HCT116 (cell line): ENCODE results near the gene TTLL5. TPM values are rescaled to one million over a fixed set of nuclear protein-coding genes. Genes with fewer than 3 reads are reported as not detected.

Experiments
- ATAC-seq: fragments of 200-7000 bp; cut with Tn5 transposase; 2 replicates; pipeline ENCODE4 v1.9.1; 2020; ENCODE audit warnings: mild to moderate bottlenecking, moderate library complexity
- BruUV-seq: library from RNA; stranded (reverse); fragments of 400-500 nt; replicated peaks from 2 replicates; lab custom pipeline; 2021; lab: Mats Ljungman, UMichigan
- CTCF ChIA-PET: fragments of 300-600 bp; sonication (Branson Sonifier 250); formaldehyde crosslinking; loops from one replicate; lab custom pipeline; 2021; ENCODE audit warnings: antibody characterized with exemption; lab: Charles Lee
- POLR2A ChIA-PET: fragments of 300-600, 350-600 bp; sonication (Branson Sonifier 250); formaldehyde crosslinking; loops from one replicate; lab custom pipeline; 2021; ENCODE audit warnings: antibody characterized with exemption; lab: Charles Lee
- RAD21 ChIA-PET, 2 experiments: fragments of 300-600 bp; sonication (Branson Sonifier 250); formaldehyde crosslinking; loops; one replicate each; lab custom pipeline; 2023; ENCODE audit warnings: low total read pairs in 2 of 2; ENCODE audit not compliant: uncharacterized antibody in 2 of 2, unreplicated experiment in 2 of 2, low non-redundant PET in 1 of 2; lab: Charles Lee
- DNase-seq: peaks from one replicate; pipeline ENCODE4 v3.0.0-alpha.2; 2010; ENCODE audit warnings: low read depth, low spot score
- H2AFZ ChIP-seq: fragments of 200-600 bp; shearing (Covaris generic), sonication (generic); 2 replicates; pipeline ENCODE4 v1.6.1; 2017; ENCODE audit warnings: low read depth, mixed run types, mixed read lengths, antibody characterized with exemption, low read length; ENCODE audit not compliant: poor library complexity, severe bottlenecking
- H3K27ac ChIP-seq: 2 replicates; pipeline ENCODE4 v1.5.1; 2012; ENCODE audit warnings: low read depth, low read length
- H3K27me3 ChIP-seq: fragments of 200-600 bp; sonication (generic); 2 replicates; pipeline ENCODE4 v1.6.1; 2016; ENCODE audit warnings: mixed run types, low read length, mixed read lengths; ENCODE audit not compliant: insufficient read depth
- H3K36me3 ChIP-seq, 2 experiments: fragments of 200-500 bp in 1 of 2; fragments of 200-600 bp in 1 of 2; sonication (Bioruptor generic) in 1 of 2; sonication (generic) in 1 of 2; 2 replicates each; pipeline versions ENCODE4 v1.5.1 to v1.6.1; 2014 to 2016; ENCODE audit warnings: low read length in 2 of 2, inconsistent platforms in 1 of 2, mixed read lengths in 1 of 2, mixed run types in 1 of 2; ENCODE audit not compliant: insufficient read depth in 2 of 2, control insufficient read depth in 1 of 2
- H3K4me1 ChIP-seq, 2 experiments: fragments of 200-600 bp in 1 of 2; sonication (generic) in 1 of 2; 2 replicates each; pipeline versions ENCODE4 v1.5.1 to v1.6.1; 2012 to 2017; ENCODE audit warnings: low read length in 2 of 2, inconsistent platforms in 1 of 2, mild to moderate bottlenecking in 1 of 2, mixed read lengths in 1 of 2, mixed run types in 1 of 2, moderate library complexity in 1 of 2; ENCODE audit not compliant: insufficient read depth in 2 of 2, control insufficient read depth in 1 of 2
- H3K4me2 ChIP-seq: fragments of 200-600 bp; sonication (generic); 2 replicates; pipeline ENCODE4 v1.6.1; 2017; ENCODE audit warnings: mixed run types, low read length, mixed read lengths
- H3K4me3 ChIP-seq, 2 experiments: fragments of 200-600 bp in 1 of 2; sonication (generic) in 1 of 2; replicated peaks in 1 of 2; 2 replicates each; pipeline ENCODE4 v1.5.1; 2011 to 2016; ENCODE audit warnings: low read length in 2 of 2, control low read depth in 1 of 2, low read depth in 1 of 2, mild to moderate bottlenecking in 1 of 2, mixed read lengths in 1 of 2, mixed run types in 1 of 2
- H3K79me2 ChIP-seq: fragments of 200-600 bp; sonication (generic); 2 replicates; pipeline ENCODE4 v1.6.1; 2017; ENCODE audit warnings: mild to moderate bottlenecking, mixed run types, low read length, moderate library complexity, mixed read lengths; ENCODE audit not compliant: insufficient read depth
- H3K9ac ChIP-seq: fragments of 200-600 bp; sonication (generic); 2 replicates; pipeline ENCODE4 v1.6.1; 2016; ENCODE audit warnings: low read length, mixed read lengths
- H3K9me2 ChIP-seq: fragments of 200-600 bp; sonication (generic), shearing (Covaris generic); 2 replicates; pipeline ENCODE4 v1.6.1; 2017; ENCODE audit warnings: mixed run types, mild to moderate bottlenecking, moderate library complexity; ENCODE audit not compliant: insufficient read depth
- H3K9me3 ChIP-seq, 2 experiments: fragments of 200-500 bp in 1 of 2; fragments of 200-600 bp in 1 of 2; sonication (Bioruptor generic) in 1 of 2; sonication (generic) in 1 of 2; 2 replicates each; pipeline ENCODE4 v1.6.1; 2014 to 2017; ENCODE audit warnings: low read length in 2 of 2, mixed read lengths in 2 of 2, inconsistent platforms in 1 of 2, low read depth in 1 of 2, mild to moderate bottlenecking in 1 of 2, mixed run types in 1 of 2, moderate library complexity in 1 of 2; ENCODE audit not compliant: control insufficient read depth in 1 of 2, insufficient read depth in 1 of 2
- H4K20me1 ChIP-seq: fragments of 200-600 bp; sonication (generic), shearing (Covaris generic); 2 replicates; pipeline ENCODE4 v1.6.1; 2017; ENCODE audit warnings: mixed run types, mild to moderate bottlenecking, moderate library complexity; ENCODE audit not compliant: insufficient read depth
- EGR1 ChIP-seq: IDR thresholded peaks from 2 replicates; pipeline ENCODE4 v1.6.1; 2012; ENCODE audit warnings: low read depth
- EZH2 ChIP-seq: fragments of 200-600 bp; sonication (generic); IDR thresholded peaks from 2 replicates; pipeline ENCODE4 v1.6.1; 2017; ENCODE audit warnings: antibody characterized with exemption, mixed run types
- FOSL1 ChIP-seq: IDR thresholded peaks from 2 replicates; pipeline ENCODE4 v1.6.1; 2012; ENCODE audit warnings: low read depth
- MAX ChIP-seq: IDR thresholded peaks from 2 replicates; pipeline ENCODE4 v1.6.1; 2012
- POLR2A ChIP-seq: IDR thresholded peaks from 2 replicates; pipeline ENCODE4 v1.7.0; 2011; ENCODE audit warnings: borderline replicate concordance; ENCODE audit not compliant: insufficient read depth, insufficient read length; ENCODE audit errors: extremely low read depth
- SP1 ChIP-seq: IDR thresholded peaks from 2 replicates; pipeline ENCODE4 v1.6.1; 2012; ENCODE audit warnings: low read depth
- YY1 ChIP-seq: IDR thresholded peaks from 2 replicates; pipeline ENCODE4 v1.6.1; 2011; ENCODE audit warnings: low read length, low read depth, moderate library complexity, mild to moderate bottlenecking; ENCODE audit not compliant: insufficient replicate concordance; ENCODE audit errors: extremely low read depth
- ZBTB33 ChIP-seq: IDR thresholded peaks from 2 replicates; pipeline ENCODE4 v1.6.1; 2011; ENCODE audit warnings: mild to moderate bottlenecking, low read length, moderate library complexity; ENCODE audit not compliant: insufficient replicate concordance; ENCODE audit errors: extremely low read depth
- ZNF274 ChIP-seq: fragments of 200-500 bp; sonication (Bioruptor generic); IDR thresholded peaks from 2 replicates; pipeline ENCODE4 v1.6.1; 2014; ENCODE audit warnings: mild to moderate bottlenecking, low read depth, low read length, inconsistent platforms
- intact Hi-C: fragments of 100-400 bp; cut with micrococcal nuclease; formaldehyde crosslinking; loops from 2 replicates; pipeline ENCODE4 v1.10.0; 2022
- total RNA-seq: library from RNA; stranded (reverse); gene quantifications from one replicate; pipeline ENCODE4 v1.2.1, GENCODE V29; 2021; ENCODE audit not compliant: unreplicated experiment
- TF ChIP-seq, protein P1 (sequence below): IDR thresholded peaks from 2 replicates; pipeline ENCODE4 v1.6.1; 2012
- TF ChIP-seq, protein P2 (sequence below): IDR thresholded peaks from 2 replicates; pipeline ENCODE4 v1.6.1; 2012; ENCODE audit warnings: low read depth

The TTLL5 gene
- total RNA-seq, 1 experiment from 2014 or later, result 26.2 TPM

DNA sequence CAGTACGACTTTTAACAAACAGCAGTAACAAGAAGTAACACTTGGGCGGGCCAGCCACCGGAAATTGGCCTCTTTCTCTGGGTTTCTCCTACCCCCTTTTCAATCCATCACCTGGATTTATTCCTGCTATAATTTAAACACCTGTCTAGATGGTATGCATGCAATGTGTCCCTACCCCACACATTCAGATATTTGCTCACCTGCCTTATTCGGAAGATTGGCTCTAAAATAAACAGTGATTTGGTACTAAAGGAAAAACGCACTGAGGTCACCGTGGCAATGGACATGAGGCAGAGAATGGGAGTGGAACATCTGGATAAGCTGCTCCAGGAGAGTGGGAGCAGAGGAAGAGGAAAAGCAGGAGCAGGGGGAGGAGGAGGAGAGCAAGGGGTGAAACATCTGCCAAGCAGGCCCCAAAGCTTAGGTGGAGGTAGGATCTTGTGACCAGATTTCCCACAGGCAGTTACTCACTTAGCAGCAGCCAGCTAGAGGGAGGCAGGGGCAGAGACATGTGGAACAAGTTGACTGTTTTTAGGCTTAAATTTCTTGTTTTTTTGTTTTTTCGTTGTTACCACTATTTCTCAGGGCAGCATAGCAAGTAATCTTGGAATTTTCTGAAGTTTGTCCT lies 150.9 kb downstream of the TTLL5 start:
- Histone ChIP-seq H3K9me3 (no peaks in the 10 kb centered on the region), H3K9ac (no peak overlapping the region), H3K4me2 (no peak overlapping the region), H3K36me3 (no peaks in the 10 kb centered on the region), H3K27ac (no peak overlapping the region), H3K4me3 (no peak overlapping the region), H3K27me3 (no peaks in the 10 kb centered on the region), H2AFZ (no peak overlapping the region), H4K20me1 (no peaks in the 10 kb centered on the region), H3K9me2 (no peaks in the 10 kb centered on the region), H3K4me1 (no peaks in the 10 kb centered on the region), H3K79me2 (no peaks in the 10 kb centered on the region)
- BruUV-seq, result no TSS peak
- intact Hi-C loops, result no loop called here
- no peak for DNase-seq
- ATAC-seq, result no peak
- ChIA-PET CTCF (interaction anchor here (1.3 kb wide), 1 partner anchor 13 kb away, joined by 3 read pairs; no protein-coding TSS in a partner anchor), POLR2A (interaction anchor here (0.8 kb wide), 1 partner anchor 890 kb away, joined by 3 read pairs; no protein-coding TSS in a partner anchor), RAD21 (no interaction called here)
- TF ChIP-seq, protein P1, sequence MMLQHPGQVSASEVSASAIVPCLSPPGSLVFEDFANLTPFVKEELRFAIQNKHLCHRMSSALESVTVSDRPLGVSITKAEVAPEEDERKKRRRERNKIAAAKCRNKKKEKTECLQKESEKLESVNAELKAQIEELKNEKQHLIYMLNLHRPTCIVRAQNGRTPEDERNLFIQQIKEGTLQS, result no peak
- TF ChIP-seq, protein P2, sequence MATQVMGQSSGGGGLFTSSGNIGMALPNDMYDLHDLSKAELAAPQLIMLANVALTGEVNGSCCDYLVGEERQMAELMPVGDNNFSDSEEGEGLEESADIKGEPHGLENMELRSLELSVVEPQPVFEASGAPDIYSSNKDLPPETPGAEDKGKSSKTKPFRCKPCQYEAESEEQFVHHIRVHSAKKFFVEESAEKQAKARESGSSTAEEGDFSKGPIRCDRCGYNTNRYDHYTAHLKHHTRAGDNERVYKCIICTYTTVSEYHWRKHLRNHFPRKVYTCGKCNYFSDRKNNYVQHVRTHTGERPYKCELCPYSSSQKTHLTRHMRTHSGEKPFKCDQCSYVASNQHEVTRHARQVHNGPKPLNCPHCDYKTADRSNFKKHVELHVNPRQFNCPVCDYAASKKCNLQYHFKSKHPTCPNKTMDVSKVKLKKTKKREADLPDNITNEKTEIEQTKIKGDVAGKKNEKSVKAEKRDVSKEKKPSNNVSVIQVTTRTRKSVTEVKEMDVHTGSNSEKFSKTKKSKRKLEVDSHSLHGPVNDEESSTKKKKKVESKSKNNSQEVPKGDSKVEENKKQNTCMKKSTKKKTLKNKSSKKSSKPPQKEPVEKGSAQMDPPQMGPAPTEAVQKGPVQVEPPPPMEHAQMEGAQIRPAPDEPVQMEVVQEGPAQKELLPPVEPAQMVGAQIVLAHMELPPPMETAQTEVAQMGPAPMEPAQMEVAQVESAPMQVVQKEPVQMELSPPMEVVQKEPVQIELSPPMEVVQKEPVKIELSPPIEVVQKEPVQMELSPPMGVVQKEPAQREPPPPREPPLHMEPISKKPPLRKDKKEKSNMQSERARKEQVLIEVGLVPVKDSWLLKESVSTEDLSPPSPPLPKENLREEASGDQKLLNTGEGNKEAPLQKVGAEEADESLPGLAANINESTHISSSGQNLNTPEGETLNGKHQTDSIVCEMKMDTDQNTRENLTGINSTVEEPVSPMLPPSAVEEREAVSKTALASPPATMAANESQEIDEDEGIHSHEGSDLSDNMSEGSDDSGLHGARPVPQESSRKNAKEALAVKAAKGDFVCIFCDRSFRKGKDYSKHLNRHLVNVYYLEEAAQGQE, result no peak
- TF ChIP-seq EZH2, result no peak
- no peak for TF ChIP-seq YY1
- no peak for TF ChIP-seq MAX
- no peak for TF ChIP-seq EGR1
- no peak for TF ChIP-seq POLR2A
- no peak for TF ChIP-seq ZNF274
- TF ChIP-seq SP1, result no peak
- no peak for TF ChIP-seq ZBTB33
- TF ChIP-seq FOSL1, result no peak
